NCI-H526 treated with DMSO at 0.1 percent for 48 hours (cell line): Measurements from ENCODE around the gene FAM83F.
"Not testable (repeated sequence)": the region's sequence is repeated elsewhere in the genome, so short reads cannot be mapped to it uniquely, and the experiment has no call there.

Experiments
- DNase-seq: peaks from one replicate; lab custom pipeline; 2025; lab: John Stamatoyannopoulos, UW

Gene FAM83F

GRCh38 chr22:40015358-40015976 lies 20.7 kb downstream of the FAM83F start:
- no peak for DNase-seq

GRCh38 chr22:40018051-40018450 lies 23.3 kb downstream of the FAM83F start:
- no peak for DNase-seq

DNA sequence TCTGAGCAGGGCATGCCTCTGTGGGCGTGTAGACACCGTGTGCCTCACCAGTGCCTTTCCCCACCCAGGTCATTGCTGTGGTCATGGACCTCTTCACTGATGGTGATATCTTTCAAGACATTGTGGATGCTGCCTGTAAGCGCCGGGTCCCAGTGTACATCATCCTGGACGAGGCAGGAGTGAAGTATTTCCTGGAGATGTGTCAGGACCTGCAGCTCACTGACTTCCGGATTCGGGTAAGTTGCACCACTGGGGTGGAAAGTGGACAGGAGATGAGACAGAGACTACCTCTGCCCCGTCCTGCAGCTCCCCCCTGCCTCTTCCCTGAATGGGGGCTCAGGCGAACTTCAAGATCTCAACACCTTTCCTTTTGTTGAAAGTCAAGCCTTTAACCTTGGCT lies 24.3 kb downstream of the FAM83F start:
- no peak for DNase-seq

GRCh38 chr22:40020956-40021355 lies 26.2 kb downstream of the FAM83F start:
- no peak for DNase-seq

DNA sequence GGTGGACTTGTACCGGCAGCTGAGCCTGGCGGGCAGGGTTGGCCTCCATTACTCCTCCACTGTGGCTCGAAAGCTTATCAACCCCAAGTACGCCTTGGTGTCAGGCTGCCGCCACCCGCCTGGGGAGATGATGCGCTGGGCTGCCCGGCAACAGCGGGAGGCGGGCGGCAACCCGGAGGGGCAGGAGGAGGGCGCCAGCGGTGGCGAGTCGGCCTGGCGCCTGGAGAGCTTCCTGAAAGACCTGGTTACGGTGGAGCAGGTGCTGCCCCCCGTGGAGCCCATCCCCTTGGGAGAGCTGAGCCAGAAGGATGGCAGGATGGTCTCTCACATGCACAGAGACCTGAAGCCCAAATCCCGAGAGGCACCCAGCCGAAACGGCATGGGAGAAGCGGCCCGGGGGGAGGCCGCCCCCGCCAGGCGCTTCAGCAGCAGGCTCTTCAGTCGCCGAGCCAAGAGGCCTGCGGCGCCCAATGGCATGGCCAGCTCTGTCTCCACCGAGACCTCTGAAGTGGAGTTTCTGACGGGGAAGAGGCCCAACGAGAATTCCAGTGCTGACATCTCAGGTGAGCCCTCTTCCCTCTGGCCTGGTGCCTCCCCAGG lies 26.7 kb downstream of the FAM83F start:
- DNase-seq, result no peak

- no peak for DNase-seq
Measured at GRCh38 chr22:40022536-40023240, 27.9 kb downstream of the FAM83F start.

GRCh38 chr22:40023341-40023841 lies 28.6 kb downstream of the FAM83F start:
- no peak for DNase-seq

- DNase-seq, result peak; percentile 80
Measured at GRCh38 chr22:40024201-40025061, 29.7 kb downstream of the FAM83F start.

DNA sequence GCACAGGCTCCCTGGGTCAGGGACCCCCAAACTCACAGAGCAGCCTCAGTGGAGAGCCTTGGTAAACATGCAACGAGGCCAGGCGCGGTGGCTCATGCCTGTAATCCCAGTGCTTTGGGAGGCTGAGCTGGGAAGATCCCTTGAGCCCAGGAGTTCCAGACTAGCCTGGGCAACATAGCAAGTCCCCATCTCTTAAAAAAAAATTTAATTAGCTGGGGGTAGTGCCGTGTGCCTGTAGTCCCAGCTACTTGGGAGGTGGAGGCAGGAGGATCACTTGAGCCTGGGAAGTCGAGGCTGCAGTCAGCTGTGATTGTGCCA lies 30.3 kb downstream of the FAM83F start:
- DNase-seq, result not testable (repeated sequence)

DNA sequence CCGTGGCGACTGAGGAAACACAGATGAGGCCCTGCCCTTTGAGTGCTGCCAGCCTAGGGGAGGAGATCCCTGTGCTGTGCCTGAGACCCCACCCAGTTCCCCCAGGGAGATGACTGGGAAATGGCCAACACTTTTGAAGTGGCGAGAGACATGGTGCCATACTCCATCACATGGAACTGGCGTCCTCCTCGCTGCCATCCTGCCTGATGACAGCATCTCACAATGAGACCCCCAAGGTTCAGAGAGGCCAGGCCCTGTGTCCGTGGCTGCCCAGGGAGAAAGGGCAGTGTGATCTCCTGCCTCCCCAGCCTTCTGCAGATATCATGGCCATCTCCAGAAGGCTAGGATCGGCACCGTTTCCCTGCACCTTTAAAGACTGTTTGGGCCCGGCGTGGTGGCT lies 31.1 kb downstream of the FAM83F start:
- no peak for DNase-seq

- DNase-seq, result no peak
Measured at GRCh38 chr22:40026641-40027040, 31.9 kb downstream of the FAM83F start.

- peak; percentile 26 for DNase-seq
Measured at GRCh38 chr22:40027191-40028097, 32.7 kb downstream of the FAM83F start.

- DNase-seq, result no peak
Measured at GRCh38 chr22:40028098-40028425, 33.3 kb downstream of the FAM83F start.

DNA sequence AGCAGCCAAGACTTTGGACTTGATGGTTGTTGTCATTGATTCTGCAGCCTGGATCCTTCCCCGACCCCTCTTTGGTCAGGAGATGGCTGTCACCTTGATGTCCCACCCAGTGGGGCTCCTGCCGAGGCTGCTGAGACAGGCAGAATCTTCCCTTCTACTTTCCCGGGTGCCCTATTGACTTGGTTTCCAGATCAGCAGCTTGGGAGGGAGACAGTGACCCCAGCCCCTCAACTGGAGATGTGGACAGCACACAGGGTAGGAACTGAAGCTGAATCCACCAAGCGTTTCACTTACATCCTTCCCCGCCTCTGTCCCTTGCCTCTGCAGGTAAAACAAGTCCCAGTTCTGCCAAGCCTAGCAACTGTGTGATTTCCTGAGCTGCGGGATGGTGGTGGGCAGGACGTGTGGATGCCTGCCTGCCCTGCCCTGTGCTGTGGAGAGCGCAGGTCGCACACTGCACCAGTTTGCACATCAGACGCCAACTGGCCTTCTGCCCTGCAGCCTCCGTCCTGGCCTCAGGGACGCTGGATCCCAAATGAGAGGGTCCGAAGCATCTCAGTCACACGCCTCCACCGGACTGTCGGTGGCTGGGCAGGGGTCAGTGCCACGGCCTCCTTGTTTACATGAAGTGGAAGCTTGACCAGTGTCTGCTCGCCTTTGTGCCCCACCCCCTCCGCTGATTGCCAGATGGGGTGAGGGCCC lies 34.6 kb downstream of the FAM83F start:
- DNase-seq, result no peak

- DNase-seq, result no peak
Measured at GRCh38 chr22:40030026-40030757, 35.4 kb downstream of the FAM83F start.

DNA sequence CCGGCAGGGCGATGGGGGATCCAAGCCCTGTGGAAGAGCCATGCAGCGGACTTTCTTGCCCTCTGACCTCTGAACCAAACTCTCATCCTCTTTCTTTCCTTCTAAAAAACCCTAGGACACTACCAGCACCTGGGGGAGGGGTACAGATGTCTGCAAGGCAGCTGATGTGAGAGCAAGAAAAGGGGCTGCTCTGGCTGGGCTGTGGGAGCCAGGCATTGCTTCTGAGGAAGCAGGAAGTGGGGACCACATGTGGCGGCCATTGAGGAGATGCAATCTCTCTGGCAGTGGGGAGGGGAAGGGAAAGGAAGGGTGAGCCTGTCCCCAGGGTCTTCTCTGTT lies 36.0 kb downstream of the FAM83F start:
- no peak for DNase-seq

DNA sequence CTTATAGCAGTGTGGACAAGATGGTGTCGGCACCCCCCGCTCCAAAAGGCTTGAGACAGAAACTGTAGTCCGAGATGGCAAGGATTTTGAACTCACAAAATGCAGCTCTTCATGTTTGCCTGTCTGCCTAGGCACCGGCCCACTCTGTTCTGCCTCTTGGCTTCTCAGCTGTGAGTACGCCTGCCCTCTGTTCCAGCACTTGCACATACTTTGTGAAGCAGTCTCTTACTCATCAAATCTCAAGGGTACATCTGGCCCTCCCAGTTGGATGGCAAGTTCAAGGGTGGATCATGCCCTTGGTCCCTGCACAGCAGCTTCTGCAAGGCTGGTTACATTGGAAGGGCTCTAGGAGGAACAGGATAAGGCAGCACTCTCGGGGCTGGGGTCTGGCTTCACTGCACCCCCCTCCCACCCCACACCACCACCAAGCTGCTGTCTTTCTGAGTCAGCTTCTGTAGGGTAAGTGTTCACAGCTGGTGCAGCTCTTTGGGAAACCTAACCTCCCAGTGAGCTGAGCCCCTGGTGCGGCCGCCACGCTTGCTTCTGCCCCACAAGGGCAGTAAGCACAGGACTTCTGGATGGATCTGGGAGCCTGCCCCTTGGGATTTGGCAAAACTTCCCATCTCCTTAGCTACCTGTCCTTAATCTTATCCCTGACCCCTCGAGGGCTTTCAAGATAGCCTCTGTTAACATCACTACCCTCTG lies 37.2 kb downstream of the FAM83F start:
- no peak for DNase-seq

- no peak for DNase-seq
Measured at GRCh38 chr22:40033586-40034380, 39.0 kb downstream of the FAM83F start.

DNA sequence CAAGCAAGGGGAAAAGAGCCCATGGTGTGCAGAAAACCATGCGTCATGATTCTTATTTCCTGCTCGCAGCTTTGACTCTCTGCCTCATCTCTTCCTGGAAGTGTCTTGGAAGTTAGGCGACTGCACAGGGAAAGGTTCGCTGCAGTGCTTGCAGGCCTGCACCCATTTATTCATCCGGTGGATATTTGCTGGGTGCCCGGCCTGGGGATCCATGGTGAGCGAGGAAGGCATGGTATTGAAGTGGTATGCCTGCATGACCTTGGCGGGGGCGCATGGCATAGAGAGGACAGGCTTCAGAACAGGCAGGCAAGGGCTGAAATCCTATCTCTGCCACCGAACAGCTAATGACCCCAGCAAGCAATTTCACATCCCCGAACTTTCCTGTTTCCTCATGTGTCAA lies 40.6 kb downstream of the FAM83F start:
- no peak for DNase-seq
